ENCODE measurements around the gene RALGDS.

Gene RALGDS

GRCh38 chr9:133166392-133166791, 45.4 kb upstream of the RALGDS start:
- no peak for DNase-seq (ENCODE audit: extremely low read depth, low read depth)
- no peak for TF ChIP-seq CTCF (IDR thresholded peaks at IDR 0.05; ENCODE audit: low read depth, low read length)

DNA sequence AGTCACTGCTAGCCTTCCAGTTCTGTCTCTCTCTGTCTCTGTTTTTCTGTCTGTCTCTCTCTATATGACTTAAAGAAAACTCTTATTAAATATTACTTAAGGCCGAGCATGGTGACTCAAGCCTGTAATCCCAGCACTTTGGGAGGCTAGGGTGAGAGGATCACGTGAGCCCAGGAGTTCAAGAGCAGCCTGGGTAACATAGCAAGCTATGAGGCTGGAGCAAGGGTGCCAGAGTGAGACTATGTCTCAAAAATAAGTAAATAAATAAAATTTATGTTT, 44.4 kb upstream of the RALGDS start:
- DNase-seq (ENCODE audit: extremely low read depth, low read depth) = no peak
- no peak for TF ChIP-seq CTCF (IDR thresholded peaks at IDR 0.05; ENCODE audit: low read depth, low read length)

GRCh38 chr9:133164191-133164590, 43.2 kb upstream of the RALGDS start:
- DNase-seq (ENCODE audit: extremely low read depth, low read depth) = no peak
- no peak for TF ChIP-seq CTCF (IDR thresholded peaks at IDR 0.05; ENCODE audit: low read depth, low read length)

DNA sequence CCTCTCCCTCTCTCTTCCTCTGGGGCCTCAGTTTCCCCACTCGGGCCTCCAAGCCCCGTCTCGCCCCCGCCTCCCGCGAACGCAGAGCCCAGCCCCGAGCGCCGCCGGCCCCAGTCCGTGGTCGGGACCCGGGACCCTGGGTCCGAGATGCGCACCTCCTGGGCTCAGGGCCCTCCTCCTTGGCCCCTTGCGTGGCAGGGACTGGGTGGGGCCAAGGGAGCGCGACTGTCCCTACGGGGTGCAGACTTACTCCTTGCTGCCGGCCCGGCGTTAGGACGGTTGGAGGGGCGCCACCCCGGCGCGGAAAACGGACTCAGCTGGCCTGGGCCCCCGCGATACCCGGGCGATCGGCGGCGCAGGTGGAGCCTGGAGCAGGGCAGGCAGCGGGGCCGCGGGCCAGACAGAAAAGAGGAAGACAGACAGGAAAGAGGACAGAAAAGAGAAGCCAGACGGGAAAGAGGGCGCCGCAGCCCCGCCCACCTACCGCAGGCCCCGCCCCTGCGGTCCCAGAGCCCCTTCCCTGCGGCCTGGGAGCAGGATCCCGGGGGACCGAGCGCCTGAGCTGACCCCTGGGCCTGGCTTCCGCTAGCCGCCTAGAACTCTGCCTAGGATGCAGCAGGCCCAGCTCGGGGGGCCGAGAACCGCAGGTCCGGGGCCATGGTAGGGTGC, 42.6 kb upstream of the RALGDS start, which contains the start of gene GBGT1:
TSS of gene GBGT1 (minus strand) at position 411 of the 669 bp plus-strand sequence. CDS start 1,502 bp downstream, outside the sequence.
- no peak for TF ChIP-seq CTCF (IDR thresholded peaks at IDR 0.05; ENCODE audit: low read depth, low read length)
- no peak for DNase-seq (ENCODE audit: extremely low read depth, low read depth)

- no peak for TF ChIP-seq CTCF (IDR thresholded peaks at IDR 0.05; ENCODE audit: low read depth, low read length)
- no peak for DNase-seq (ENCODE audit: extremely low read depth, low read depth)
Observed at GRCh38 chr9:133162861-133163503, 41.9 kb upstream of the RALGDS start.

DNA sequence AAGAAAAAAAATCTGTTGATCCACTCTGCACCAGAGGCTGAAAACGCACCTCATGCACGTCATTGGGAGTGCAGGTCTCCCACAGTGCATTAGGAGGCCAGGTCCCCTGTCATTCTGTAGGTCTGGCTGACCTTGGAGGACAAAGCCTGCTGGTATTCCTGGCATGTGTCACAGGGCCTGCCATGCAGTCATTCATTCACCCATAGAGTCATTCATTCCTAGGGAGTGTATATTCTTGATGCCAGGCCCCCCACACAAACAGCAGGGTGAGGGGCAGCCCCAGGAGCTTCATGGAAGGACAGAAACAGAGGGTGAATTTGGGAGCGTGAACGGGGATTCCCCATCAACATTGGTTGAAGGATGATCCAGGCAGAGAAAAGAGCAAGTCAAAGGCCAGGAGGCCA, 40.5 kb upstream of the RALGDS start:
- DNase-seq (ENCODE audit: extremely low read depth, low read depth) = no peak
- TF ChIP-seq CTCF (IDR thresholded peaks at IDR 0.05; ENCODE audit: low read depth, low read length) = no peak

DNA sequence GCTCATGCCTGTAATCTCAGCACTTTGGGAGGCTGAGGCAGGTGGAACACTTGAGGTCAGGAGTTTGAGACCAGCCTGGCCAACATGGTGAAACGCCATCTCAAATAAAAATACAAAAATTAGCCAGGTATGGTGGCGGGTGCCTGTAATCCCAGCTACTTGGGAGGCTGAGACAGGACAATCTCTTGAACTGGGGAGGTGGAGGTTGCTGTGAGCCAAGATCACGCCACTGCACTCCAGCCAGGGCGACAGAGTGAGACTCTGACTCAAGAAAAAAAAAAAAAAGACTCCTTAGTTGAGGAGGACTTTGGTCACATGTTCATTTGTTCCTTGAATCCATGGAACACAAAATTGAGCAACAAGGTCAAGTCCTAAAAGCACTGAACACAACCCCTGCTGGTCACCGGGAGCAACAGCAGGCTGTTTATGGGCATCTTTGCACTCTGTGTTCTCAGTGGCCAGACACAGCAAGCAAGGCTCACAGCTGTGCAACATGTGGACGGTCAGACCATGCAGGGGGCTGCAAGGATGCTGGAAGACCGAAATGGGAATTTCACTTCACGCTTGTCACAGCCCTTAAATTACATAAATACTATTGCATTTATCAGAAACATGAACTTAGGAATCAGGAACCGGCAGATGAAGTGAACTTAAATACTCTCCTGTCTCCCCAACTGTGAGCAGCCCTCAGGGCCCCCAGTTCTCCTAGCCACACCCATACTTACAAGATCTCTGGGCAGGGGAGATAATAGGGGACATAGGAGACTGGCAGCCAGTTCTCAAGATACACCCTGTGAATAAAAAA, 39.9 kb upstream of the RALGDS start:
- DNase-seq (ENCODE audit: extremely low read depth, low read depth) = no peak
- peak; percentile 78 for TF ChIP-seq CTCF (IDR thresholded peaks at IDR 0.05; ENCODE audit: low read depth, low read length)
